SK-N-MC (cell line): Measurements from ENCODE around the gene SOX4.
"Not testable (repeated sequence)": the region's sequence is repeated elsewhere in the genome, so short reads cannot be mapped to it uniquely, and the experiment has no call there.

Experiments
- DNase-seq: peaks from one replicate; pipeline ENCODE4 v3.0.0-alpha.2; 2011; ENCODE audit warnings: low read depth, low spot score
- H3K27ac ChIP-seq: fragments of 200-600 bp; sonication (generic); 2 replicates; pipeline ENCODE4 v1.5.1; 2016; ENCODE audit warnings: mixed run types
- H3K36me3 ChIP-seq: fragments of 200-600 bp; sonication (generic); 2 replicates; pipeline ENCODE4 v1.6.1; 2017; ENCODE audit warnings: antibody characterized with exemption, low read length, mixed read lengths; ENCODE audit not compliant: insufficient read depth
- H3K4me3 ChIP-seq: fragments of 200-600 bp; sonication (generic); 2 replicates; pipeline ENCODE4 v1.5.1; 2016
- H3K9ac ChIP-seq: fragments of 200-600 bp; sonication (generic); 2 replicates; pipeline ENCODE4 v1.8.0; 2017; ENCODE audit warnings: mixed run types, mixed read lengths; ENCODE audit not compliant: insufficient read length
- H3K9me3 ChIP-seq: fragments of 200-600 bp; sonication (generic); 2 replicates; pipeline ENCODE4 v1.6.1; 2017; ENCODE audit warnings: low read depth, mild to moderate bottlenecking, antibody characterized with exemption, low read length, moderate library complexity, mixed read lengths
- EZH2 ChIP-seq: fragments of 200-600 bp; sonication (generic); IDR thresholded peaks from one replicate; pipeline ENCODE4 v1.6.1; 2017; ENCODE audit warnings: antibody characterized with exemption
- FOXP2 ChIP-seq: optimal IDR thresholded peaks from 2 replicates; pipeline ENCODE3; 2011; ENCODE audit warnings: mild to moderate bottlenecking, moderate library complexity; ENCODE audit not compliant: insufficient read depth; ENCODE audit errors: extremely low read length, control extremely low read depth
- POLR2AphosphoS5 ChIP-seq: IDR thresholded peaks from 2 replicates; pipeline ENCODE4 v1.6.1; 2012; ENCODE audit warnings: mild to moderate bottlenecking, low read depth, low read length, borderline replicate concordance

SOX4 gene

DNA sequence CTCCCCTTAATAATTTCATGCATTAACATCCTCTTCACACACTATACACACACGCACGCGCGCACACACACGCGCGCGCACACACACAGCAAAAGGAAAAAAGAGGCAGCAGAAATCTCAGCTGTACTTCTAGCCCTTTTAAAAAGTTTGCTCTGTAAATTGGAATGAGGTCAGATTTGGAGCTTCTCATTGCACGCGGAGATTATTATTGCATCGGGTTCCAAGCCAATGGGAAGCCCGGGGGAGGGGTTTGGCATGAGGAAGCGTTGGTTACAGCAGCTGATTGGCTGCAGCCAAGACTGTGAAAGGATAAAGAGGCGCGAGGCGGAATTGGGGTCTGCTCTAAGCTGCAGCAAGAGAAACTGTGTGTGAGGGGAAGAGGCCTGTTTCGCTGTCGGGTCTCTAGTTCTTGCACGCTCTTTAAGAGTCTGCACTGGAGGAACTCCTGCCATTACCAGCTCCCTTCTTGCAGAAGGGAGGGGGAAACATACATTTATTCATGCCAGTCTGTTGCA, at the start of gene SOX4:
Gene SOX4, plus strand, starts transcription at position 340 of the 515 bp plus-strand sequence. CDS start 784 bp downstream, outside the sequence.
- H3K27ac ChIP-seq = peak within 1 kb of the TSS; percentile 92

DNA sequence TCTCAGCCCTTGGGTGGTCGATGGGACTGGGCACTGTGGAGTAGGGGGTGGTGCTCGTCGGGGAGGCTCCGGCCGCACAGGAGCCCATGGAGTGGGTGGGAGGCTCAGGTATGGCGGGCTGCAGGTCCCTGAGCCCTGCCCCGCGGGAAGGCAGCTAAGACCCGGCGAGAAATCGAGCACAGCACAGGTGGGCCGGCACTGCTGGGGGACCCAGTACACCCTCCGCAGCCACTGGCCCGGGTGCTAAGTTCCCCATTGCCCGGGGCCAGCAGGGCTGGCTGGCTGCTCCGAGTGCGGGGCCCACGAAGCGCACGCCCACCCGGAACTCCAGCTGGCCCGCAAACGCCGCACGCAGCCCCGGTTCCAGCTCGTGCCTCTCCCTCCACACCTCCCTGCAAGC, 41.3 kb upstream of the SOX4 start:
- not testable (repeated sequence) for H3K36me3 ChIP-seq, H3K4me3 ChIP-seq, H3K9ac ChIP-seq, H3K9me3 ChIP-seq, H3K27ac ChIP-seq, DNase-seq

More for the DNA sequence above, at the start of gene SOX4:
- H3K9me3 ChIP-seq = no peaks in the 10 kb centered on the region
- H3K9ac ChIP-seq = peak within 1 kb of the TSS; percentile 91
- peak; percentile 99 for DNase-seq
- peaks cover 20% of the 10 kb centered on the region for H3K36me3 ChIP-seq
- peak within 1 kb of the TSS; percentile 83 for H3K4me3 ChIP-seq
- TF ChIP-seq FOXP2 (no peak), POLR2AphosphoS5 (peak; percentile 100)

DNA sequence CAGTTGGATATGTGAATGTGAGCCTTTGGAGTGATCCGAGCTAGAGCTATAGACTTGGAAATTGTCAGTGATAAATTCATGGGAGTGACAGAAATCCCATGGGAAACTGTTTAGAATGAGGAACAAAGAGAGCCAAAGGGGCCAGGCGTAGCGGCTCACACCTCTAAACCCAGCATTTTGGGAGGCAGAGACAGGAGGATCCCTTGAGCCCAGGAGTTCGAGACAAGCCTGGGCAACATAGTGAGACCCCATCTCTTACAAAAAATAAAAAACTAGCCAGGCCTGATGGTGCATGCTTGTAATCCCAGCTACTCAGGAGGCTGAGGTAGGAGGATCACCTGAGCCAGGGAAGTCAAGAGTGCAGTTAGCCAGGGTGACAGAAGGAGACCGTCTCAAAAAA, 39.3 kb upstream of the SOX4 start:
- Histone ChIP-seq H3K9ac (no peak overlapping the region), H3K4me3 (no peak overlapping the region), H3K9me3 (no peaks in the 10 kb centered on the region), H3K36me3 (no peaks in the 10 kb centered on the region), H3K27ac (no peak overlapping the region)
- DNase-seq = no peak
- TF ChIP-seq EZH2 (no peak), FOXP2 (no peak), POLR2AphosphoS5 (no peak)

DNA sequence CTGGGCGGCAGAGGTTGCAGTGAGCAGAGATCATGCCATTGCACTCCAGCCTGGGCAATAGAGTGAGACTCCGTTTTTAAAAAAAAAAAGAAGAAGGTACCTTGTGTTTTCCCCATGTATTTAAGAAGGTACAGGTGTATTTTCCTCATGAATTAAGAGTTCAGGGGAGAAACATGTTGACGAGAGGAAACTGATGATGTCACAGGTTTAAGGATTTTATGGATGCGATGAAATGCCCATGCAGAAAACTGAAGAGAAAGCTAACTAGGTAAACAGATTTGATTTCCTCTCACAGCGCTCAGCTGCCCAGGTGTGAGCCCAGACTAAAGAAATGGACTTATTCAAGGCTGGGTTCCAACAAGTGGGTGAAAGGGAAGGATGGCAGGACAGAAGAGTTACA, 38.4 kb upstream of the SOX4 start:
- H3K4me3 ChIP-seq = no peak overlapping the region
- TF ChIP-seq POLR2AphosphoS5 (no peak), EZH2 (no peak), FOXP2 (no peak)

DNA sequence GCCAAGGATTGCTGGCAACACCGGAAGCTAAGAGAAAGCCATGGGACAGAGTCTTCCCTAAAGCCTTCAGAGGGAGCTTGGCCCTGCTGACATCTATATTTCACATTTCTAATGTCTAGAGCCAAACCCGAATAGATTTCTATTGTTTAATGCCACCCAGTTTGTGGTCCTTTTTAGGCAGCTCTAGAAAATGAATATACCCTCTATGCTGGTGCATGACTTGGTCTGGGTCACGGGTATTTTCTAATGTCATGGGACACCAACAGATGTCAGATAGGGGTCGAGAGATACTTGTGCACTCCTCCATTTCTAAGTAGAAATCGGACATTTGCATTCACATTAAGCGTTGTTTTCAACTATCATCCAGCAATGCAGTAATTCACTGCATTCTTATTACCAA, 37.0 kb upstream of the SOX4 start:
- no peak overlapping the region for H3K27ac ChIP-seq
- no peak overlapping the region for H3K9ac ChIP-seq
- TF ChIP-seq EZH2 = no peak
- TF ChIP-seq POLR2AphosphoS5 = no peak
- TF ChIP-seq FOXP2 = no peak
- no peak for DNase-seq
- no peaks in the 10 kb centered on the region for H3K36me3 ChIP-seq
- no peaks in the 10 kb centered on the region for H3K9me3 ChIP-seq
- no peak overlapping the region for H3K4me3 ChIP-seq

More for the DNA sequence above, 38.4 kb upstream of the SOX4 start:
- H3K36me3 ChIP-seq = no peaks in the 10 kb centered on the region
- no peak overlapping the region for H3K27ac ChIP-seq
- H3K9me3 ChIP-seq = no peaks in the 10 kb centered on the region
- no peak overlapping the region for H3K9ac ChIP-seq
- DNase-seq = no peak

DNA sequence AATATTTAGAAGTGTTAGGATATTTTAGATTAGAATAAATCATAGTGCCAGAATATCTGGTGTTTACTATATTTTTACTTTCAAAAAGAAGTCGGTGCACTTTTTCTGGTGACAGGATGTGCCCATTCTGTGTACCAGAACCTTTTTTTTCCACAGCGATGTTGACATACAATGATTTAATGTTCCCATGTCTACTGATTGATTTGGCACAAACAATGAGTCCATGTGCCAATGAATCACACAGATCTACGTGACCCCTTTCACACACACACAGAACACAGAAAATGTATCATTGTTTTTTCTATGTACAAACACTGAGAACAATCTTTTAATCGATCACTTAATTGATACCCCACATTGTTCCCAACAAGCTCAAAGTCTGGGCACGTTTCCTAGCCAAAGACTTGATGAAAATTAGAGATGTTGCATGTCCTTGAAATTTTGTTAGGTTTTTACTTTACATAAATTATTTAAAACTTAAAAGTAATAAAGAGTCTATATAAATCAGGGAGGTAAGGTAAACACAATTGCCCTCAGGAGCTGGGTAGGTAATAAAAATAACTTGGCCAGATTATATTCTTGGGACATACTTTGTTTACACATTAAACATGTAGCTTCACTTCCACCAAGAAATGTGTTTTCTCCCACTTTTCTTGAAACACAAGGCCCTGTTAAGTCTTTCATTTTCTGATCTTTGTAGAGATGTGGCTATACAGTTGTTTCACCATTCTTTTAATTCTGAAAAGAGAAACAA, 36.4 kb upstream of the SOX4 start:
- Histone ChIP-seq H3K36me3 (no peaks in the 10 kb centered on the region), H3K9ac (no peak overlapping the region), H3K4me3 (no peak overlapping the region), H3K9me3 (no peaks in the 10 kb centered on the region), H3K27ac (no peak overlapping the region)
- no peak for TF ChIP-seq EZH2
- TF ChIP-seq POLR2AphosphoS5 = no peak
- TF ChIP-seq FOXP2 = no peak
- no peak for DNase-seq

DNA sequence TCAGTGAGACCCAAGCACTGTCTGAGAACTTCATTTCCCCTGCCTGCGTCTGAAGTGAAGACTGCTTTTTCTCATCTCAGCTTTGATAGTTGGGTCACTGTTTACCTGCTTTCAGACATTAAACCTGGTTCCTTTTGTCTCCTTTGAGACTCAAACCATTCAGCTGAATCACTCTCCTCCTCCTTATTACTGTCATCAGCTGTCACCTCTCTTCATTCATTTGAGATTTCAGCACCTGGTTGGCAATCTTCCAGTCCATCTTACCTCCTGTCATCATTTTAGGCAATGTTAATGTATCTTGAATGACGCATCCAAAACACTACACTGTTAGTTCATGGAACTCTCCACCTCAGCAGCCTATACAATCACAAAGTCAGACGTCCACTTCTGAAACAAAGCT, 34.3 kb upstream of the SOX4 start:
- no peaks in the 10 kb centered on the region for H3K36me3 ChIP-seq
- no peak overlapping the region for H3K9ac ChIP-seq
- no peak for DNase-seq
- H3K4me3 ChIP-seq = no peak overlapping the region
- 0 out of 2 replicates have a peak, but pooled peaks cover 3% of the 10 kb centered on the region for H3K9me3 ChIP-seq
- TF ChIP-seq FOXP2 (no peak), EZH2 (no peak), POLR2AphosphoS5 (no peak)
- H3K27ac ChIP-seq = no peak overlapping the region

DNA sequence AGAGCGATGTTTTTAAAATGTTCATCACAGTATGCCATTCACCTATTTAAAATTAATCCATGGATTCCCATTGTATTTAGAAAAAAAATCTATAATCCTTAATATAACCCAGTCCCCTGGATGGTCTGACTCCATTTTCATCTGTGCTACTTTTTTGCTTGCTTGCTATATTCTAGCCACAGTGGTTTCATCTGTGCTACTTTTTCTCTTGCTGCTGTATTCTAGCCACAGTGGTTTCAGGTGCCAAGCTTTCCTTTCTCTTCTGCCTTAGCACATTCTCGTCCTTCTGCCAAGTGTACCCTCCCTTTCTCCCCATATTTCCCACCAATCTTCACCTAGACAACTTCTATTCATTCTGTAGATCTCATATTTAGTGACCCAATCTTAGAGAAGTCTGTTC, 33.3 kb upstream of the SOX4 start:
- no peak overlapping the region for H3K4me3 ChIP-seq
- no peak for DNase-seq
- no peak overlapping the region for H3K27ac ChIP-seq
- TF ChIP-seq POLR2AphosphoS5 (no peak), EZH2 (no peak), FOXP2 (no peak)
- no peak overlapping the region for H3K9ac ChIP-seq
- H3K36me3 ChIP-seq = no peaks in the 10 kb centered on the region
- H3K9me3 ChIP-seq = 0 out of 2 replicates have a peak, but pooled peaks cover 3% of the 10 kb centered on the region

DNA sequence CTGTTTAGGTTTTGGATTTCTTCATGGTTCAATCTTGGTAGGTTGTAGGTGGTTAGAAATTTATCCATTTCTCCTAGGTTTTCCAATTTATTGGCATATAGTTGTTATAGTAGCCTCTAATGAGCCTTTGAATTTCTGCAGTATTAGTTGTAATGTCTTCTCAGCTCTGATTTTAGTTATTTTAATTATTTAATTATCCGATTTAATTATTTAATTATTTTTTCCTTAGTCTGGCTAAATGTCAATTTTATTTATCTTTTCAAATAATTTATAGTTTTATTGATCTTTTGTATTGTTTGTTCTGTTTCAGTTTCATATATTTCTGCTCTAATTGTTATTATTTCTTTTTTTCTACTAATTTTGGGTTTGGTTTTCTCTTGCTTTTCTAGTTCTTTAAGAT, 28.1 kb upstream of the SOX4 start:
- Histone ChIP-seq H3K27ac (no peak overlapping the region), H3K36me3 (no peaks in the 10 kb centered on the region), H3K9me3 (0 out of 2 replicates have a peak, but pooled peaks cover 3% of the 10 kb centered on the region), H3K4me3 (no peak overlapping the region), H3K9ac (no peak overlapping the region)
- no peak for TF ChIP-seq POLR2AphosphoS5
- no peak for TF ChIP-seq FOXP2
- TF ChIP-seq EZH2 = no peak
- no peak for DNase-seq
